Measurements from ENCODE around the gene HOTAIR. TPM values are rescaled to one million over a fixed set of nuclear protein-coding genes. Genes with fewer than 3 reads are reported as not detected.

HOTAIR gene
- total RNA-seq, 1 experiment from 2014 or later = not detected

GRCh38 chr12:53983950-53984572 is 9.3 kb upstream of the HOTAIR start:
- H2AFZ ChIP-seq (ENCODE audit: low read length) = no peak overlapping the region
- H3K9me3 ChIP-seq (ENCODE audit: control insufficient read depth, low read depth, low read length) = no peaks in the 10 kb centered on the region
- H3K23ac ChIP-seq (ENCODE audit: insufficient read length, low read depth, low read length) = no peak overlapping the region
- H3K79me2 ChIP-seq (ENCODE audit: insufficient read depth, low read length) = no peaks in the 10 kb centered on the region
- H4K20me1 ChIP-seq (ENCODE audit: control insufficient read depth, insufficient read depth, insufficient read length) = no peaks in the 10 kb centered on the region
- no peak for DNase-seq
- Mint-ChIP-seq H3K27me3 (ENCODE audit: low read depth) (peaks cover 100% of the 10 kb centered on the region), H3K9me3 (peaks cover 6 to 14% of the 10 kb centered on the region in 2 experiments; a peak in 4 of 5 replicates), H3K27ac (no peak overlapping the region), H3K4me1 (peaks cover 3 to 8% of the 10 kb centered on the region in 2 experiments; a peak in 2 of 4 replicates), H3K4me3 (no peak overlapping the region), H3K36me3 (ENCODE audit: insufficient read depth in 1 of 3, low read depth in 3 of 3) (no peaks in the 10 kb centered on the region; a peak in 2 of 7 replicates)
- H3K4ac ChIP-seq (ENCODE audit: low read depth, low read length) = no peak overlapping the region
- no peaks in the 10 kb centered on the region for H3K79me1 ChIP-seq (ENCODE audit: insufficient read depth, low read depth, low read length, poor library complexity, severe bottlenecking)
- no peak overlapping the region for H2BK20ac ChIP-seq (ENCODE audit: low read depth, low read length, poor library complexity, severe bottlenecking)
- H3K18ac ChIP-seq (ENCODE audit: insufficient read length, low read depth, low read length) = no peak overlapping the region
- no peak overlapping the region for H2BK12ac ChIP-seq (ENCODE audit: insufficient read length, low read depth, low read length)
- no peak overlapping the region for H3K14ac ChIP-seq (ENCODE audit: insufficient read depth, low read length)
- H3K4me2 ChIP-seq (ENCODE audit: insufficient read depth, insufficient read length, low read length) = no peak overlapping the region
- no peaks in the 10 kb centered on the region for H3K23me2 ChIP-seq (ENCODE audit: insufficient read length, low read depth, low read length, poor library complexity, severe bottlenecking)
- no peak overlapping the region for H3K27ac ChIP-seq (ENCODE audit: insufficient read length, low read depth, low read length)
- H2BK15ac ChIP-seq (ENCODE audit: low read depth, low read length) = no peak overlapping the region
- H3K27me3 ChIP-seq (ENCODE audit: insufficient read depth, low read length) = peaks cover 94% of the 10 kb centered on the region
- no peak overlapping the region for H4K5ac ChIP-seq (ENCODE audit: insufficient read length, low read depth, low read length)
- H3K4me1 ChIP-seq (ENCODE audit: insufficient read depth, low read length) = no peaks in the 10 kb centered on the region
- no peak overlapping the region for H3K9ac ChIP-seq (ENCODE audit: extremely low read depth, insufficient read length, low read length)
- no peak for TF ChIP-seq CTCF (conservative IDR thresholded peaks at IDR 0.05)
- no peak overlapping the region for H2BK120ac ChIP-seq (ENCODE audit: low read depth, low read length, poor library complexity, severe bottlenecking)
- WGBS (ENCODE audit: extremely low coverage, insufficient read length, low lambda C conversion rate) = no CpG with 5 or more reads among the region's 30 CpGs
- H3K56ac ChIP-seq (ENCODE audit: insufficient read length, low read depth, low read length) = no peak overlapping the region
- no peak overlapping the region for H2BK5ac ChIP-seq (ENCODE audit: insufficient read length, low read length)
- H4K8ac ChIP-seq (replicated peaks; ENCODE audit: insufficient read length, low read depth, low read length) = no peak overlapping the region
- H2AK5ac ChIP-seq (ENCODE audit: insufficient read length, low read length) = no peak overlapping the region
- H3T11ph ChIP-seq (ENCODE audit: low read length) = no peak overlapping the region
- no peak overlapping the region for H4K91ac ChIP-seq (ENCODE audit: insufficient read length, low read depth, low read length)
